GM21423 (cell line): ENCODE data around the gene CGNL1.

ENCODE experiments used
- ATAC-seq: cut with Tn5 transposase; IDR thresholded peaks from one replicate; pipeline ENCODE4 v1.9.1; 2021; ENCODE audit warnings: mild to moderate bottlenecking, moderate library complexity; ENCODE audit not compliant: unreplicated experiment

Gene CGNL1

DNA sequence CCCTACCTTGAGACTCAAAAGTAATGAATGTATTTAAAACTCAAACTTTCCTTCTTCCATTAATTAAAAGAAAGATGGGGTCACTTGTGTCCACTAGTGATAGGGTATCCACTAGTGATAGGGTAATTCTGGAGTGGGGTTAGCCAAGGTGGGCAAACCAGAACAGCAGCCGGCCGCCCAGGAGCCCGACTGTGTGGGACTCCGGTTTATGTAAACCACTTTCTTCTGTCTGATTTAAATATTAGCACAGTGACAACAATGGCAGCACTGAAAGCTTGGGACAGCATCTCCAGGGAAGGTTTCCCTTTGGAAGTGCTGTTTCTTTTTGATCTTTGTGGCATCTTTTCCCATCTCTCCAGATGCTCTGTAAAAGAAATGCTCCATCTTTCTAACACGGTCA, 216.1 kb downstream of the CGNL1 start:
- no peak for ATAC-seq

DNA sequence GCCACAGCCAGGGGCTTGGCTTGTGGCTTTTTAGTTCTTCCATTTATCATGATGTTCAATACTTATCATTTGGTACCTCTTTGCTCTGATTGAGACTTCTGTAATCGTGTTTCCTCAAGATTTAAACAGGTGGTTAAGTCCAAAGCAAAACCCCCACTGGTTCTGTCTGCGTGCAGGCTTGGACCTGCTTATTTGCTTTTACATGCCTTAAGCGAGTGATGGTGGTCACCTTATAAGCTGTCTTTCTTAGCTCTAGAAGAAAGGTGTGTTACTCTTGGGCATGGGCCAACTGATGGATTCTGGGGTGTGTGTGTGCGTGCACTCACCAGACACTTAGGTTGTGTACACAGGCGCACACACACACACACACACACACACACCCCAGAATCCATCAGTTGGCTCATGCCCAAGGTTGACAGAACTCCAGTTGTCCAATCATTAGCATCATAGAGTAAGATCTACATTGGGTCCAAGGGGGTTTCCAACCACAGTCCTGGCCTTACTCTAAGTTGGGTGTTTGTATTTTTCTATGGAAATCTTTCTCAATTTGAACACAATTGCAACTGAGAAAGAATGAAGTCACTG, 216.6 kb downstream of the CGNL1 start:
- no peak for ATAC-seq

DNA sequence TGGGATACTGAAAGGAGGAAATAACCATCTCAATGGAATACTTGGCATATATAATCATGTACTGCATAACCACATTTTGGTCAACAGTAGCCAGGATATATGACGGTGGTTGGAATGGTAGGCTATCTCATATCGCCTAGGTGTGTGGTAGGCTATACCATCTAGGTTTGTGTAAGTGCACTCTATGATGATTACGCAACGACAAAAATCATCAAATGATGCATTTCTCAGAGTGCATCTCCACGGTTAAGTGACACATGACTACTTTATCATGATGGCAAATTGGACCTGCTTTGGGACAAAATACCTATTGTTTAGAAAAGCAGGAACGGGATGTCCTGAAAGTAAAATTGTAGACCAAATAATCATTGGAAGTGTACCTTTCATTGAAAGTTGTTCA, 218.2 kb downstream of the CGNL1 start:
- ATAC-seq = no peak

DNA sequence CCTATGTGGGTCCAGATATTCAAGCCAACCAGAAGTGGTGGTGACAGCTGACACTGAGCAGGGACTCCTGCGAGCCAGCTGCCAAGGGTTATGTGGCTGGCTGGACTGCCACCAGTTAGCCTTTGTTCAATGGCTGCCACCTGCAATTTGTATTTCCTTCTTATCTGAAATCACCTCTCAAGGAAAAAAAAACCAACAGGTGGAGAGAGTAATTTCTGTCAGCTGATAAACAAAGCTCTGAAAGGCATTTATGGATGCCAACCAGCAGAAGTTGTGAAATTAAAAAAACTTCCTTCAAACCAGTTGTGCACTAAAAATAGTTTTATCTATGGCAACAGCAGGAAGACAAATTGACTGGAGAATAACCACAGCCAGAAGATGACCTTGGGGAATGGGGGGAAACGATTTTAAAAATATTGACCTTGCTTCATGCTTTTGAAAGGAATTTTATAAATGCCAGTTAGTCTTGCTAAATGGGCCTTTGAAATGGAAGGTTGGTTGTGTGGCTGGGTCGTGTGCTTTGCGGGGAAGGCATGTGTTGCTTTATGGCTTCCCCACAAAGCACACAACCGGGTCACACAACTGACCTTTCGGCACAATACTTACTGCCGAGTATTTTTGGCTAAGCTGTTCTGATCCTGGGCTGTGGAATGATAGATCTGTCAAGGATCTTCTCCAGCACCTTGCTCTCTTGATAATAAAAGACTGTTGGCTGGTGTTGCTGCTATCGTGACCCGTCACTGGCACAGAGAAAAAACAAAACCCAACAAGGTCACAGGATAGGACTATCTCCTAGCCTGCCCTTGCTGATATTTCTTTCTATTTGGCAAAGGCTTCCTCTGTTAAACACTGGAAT, 218.9 kb downstream of the CGNL1 start:
- ATAC-seq = no peak

DNA sequence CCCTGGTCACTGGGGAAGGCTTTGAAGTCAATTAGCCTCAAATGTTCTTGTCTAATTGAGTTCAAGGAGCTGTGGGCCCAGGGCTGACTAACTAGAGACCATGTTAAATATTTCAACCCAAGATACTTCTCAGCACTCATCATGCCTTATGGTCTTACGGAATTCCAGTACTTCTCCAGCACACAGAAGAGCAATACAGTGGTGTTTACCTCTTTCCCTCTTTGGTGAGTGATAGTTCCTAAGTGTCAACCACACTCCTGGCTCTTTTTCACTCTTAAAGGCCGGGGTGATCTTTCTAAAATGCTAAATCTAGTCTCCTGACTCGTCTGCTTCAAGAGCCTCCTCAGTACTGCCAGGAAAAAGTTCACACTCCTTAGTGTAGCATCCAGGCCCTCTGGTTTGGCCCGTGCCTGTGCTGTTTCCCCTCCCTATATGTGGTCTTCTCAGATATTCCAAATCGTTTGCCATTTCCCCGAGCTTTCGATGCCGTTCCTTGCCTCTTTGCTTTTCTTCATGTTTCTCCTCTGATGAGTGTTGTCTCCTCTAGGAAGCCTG, 220.1 kb downstream of the CGNL1 start:
- no peak for ATAC-seq

DNA sequence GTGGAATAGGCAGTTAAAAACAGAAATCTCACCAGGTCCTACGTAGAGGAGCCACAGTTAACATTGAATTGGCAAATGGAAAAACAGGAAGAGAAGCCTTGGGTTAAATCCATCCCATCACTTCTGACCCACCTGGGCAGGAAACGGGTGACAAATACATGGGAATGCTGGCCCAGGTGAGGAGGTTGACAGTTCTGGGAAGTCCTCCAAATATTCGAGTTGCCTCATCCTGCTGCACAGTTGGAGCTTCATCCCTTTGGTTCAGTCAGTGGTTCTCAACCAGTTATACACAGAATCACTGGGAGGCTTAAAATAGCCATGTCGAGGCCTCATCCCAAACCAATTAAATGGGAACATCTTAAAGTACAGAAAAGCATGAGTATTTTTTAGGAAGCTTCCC, 220.7 kb downstream of the CGNL1 start:
- no peak for ATAC-seq

DNA sequence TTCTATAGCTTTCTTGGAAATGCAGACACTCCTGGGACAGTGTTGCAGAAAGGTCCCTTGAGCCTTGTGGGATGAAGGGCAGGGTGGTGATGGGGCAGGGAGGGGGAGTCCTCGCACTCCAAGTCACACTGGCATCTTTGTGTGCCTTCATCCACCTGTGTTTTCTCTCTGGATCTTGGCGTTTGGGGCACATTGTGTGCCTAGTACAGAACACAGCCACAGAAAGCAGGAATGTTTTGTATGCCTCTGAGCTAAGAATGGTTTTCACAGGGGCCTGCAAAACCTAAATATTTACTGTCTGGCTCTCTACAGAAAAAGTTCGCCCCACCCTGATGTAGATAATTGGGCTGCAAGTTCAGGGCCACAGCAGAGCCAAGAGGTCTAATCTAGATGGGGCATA, 221.1 kb downstream of the CGNL1 start:
- no peak for ATAC-seq

DNA sequence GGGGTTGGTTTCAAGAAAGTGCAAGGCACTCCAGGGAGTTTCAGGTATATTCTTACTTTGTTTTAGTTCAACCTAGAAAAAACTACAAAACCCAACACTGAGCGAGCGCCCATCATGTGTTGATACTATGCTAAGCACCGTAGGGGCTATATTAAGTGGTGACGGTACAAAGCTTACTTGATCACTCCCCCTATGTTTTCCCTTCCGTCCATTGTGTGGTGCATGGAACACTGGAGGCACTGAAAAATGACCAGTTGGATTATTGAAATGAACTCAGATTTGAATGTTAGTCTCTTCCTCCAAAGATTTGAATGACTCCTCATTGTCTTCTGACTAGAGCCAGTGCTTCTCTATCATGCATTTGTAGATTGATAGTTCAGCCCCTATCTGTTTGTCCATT, 222.0 kb downstream of the CGNL1 start:
- no peak for ATAC-seq

DNA sequence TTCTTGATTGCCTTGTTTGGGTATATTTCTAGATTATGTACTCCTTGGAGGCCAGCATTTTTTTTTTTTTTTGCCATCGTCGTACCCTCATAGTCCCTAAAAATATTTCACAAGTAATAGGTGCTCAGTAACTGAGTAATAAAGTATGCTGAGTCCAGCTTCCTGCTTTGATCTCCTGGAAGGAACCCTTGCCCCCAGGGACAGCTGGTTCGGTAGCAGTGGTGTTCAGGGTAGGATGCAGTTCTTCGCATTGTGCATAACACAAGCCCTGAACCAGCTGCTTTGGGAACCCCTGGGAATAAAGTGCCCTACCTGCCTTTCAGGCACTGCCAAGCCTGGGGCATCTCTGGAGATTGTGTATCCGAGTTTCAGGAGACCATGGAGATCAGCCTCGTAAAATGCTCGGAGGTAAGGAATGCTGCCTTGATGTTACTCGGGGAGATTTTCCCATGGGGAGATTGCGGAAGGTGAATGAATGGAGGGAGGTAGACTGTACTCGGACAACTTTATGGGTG, 223.0 kb downstream of the CGNL1 start:
- ATAC-seq = no peak

DNA sequence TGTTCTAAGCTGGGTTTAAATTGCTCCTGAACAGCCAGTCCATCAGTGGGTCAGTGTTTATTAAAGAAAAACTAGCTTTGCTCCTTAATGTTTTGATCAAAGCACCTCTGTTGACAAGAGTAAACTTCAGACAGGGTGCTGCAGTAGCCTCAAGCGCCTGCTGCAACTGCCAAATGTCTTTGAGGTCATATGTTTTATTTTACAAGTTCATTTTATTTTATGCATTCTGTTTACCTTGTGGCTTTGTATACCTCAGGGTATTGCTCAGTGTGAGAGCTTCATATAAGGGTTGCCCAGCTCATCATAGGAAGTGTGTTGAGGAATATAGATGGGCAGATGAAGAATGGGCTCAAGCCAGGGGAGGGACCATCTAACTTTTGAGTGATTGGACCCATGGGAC, 223.9 kb downstream of the CGNL1 start:
- ATAC-seq = no peak
